SK-N-MC (cell line): ENCODE data around the gene ENO2.

ENCODE experiments used
- DNase-seq: peaks from one replicate; pipeline ENCODE4 v3.0.0-alpha.2; 2011; ENCODE audit warnings: low read depth, low spot score
- H3K27ac ChIP-seq: fragments of 200-600 bp; sonication (generic); 2 replicates; pipeline ENCODE4 v1.5.1; 2016; ENCODE audit warnings: mixed run types
- H3K36me3 ChIP-seq: fragments of 200-600 bp; sonication (generic); 2 replicates; pipeline ENCODE4 v1.6.1; 2017; ENCODE audit warnings: antibody characterized with exemption, low read length, mixed read lengths; ENCODE audit not compliant: insufficient read depth
- H3K4me3 ChIP-seq: fragments of 200-600 bp; sonication (generic); 2 replicates; pipeline ENCODE4 v1.5.1; 2016
- H3K9ac ChIP-seq: fragments of 200-600 bp; sonication (generic); 2 replicates; pipeline ENCODE4 v1.8.0; 2017; ENCODE audit warnings: mixed run types, mixed read lengths; ENCODE audit not compliant: insufficient read length
- H3K9me3 ChIP-seq: fragments of 200-600 bp; sonication (generic); 2 replicates; pipeline ENCODE4 v1.6.1; 2017; ENCODE audit warnings: low read depth, mild to moderate bottlenecking, antibody characterized with exemption, low read length, moderate library complexity, mixed read lengths
- EZH2 ChIP-seq: fragments of 200-600 bp; sonication (generic); IDR thresholded peaks from one replicate; pipeline ENCODE4 v1.6.1; 2017; ENCODE audit warnings: antibody characterized with exemption
- FOXP2 ChIP-seq: optimal IDR thresholded peaks from 2 replicates; pipeline ENCODE3; 2011; ENCODE audit warnings: mild to moderate bottlenecking, moderate library complexity; ENCODE audit not compliant: insufficient read depth; ENCODE audit errors: extremely low read length, control extremely low read depth
- POLR2AphosphoS5 ChIP-seq: IDR thresholded peaks from 2 replicates; pipeline ENCODE4 v1.6.1; 2012; ENCODE audit warnings: mild to moderate bottlenecking, low read depth, low read length, borderline replicate concordance

The ENO2 gene

GRCh38 chr12:6953442-6954315 is 39.3 kb downstream of the ENO2 start:
- no peak for DNase-seq
- peak overlapping the region; percentile 35; the same call in 1 of the 2 replicates for H3K4me3 ChIP-seq
- peak overlapping the region; percentile 42 for H3K9ac ChIP-seq

GRCh38 chr12:6954316-6955107 is 40.1 kb downstream of the ENO2 start:
- Histone ChIP-seq H3K27ac (peak overlapping the region; percentile 75; the same call in 1 of the 2 replicates), H3K9me3 (no peaks in the 10 kb centered on the region), H3K36me3 (no peaks in the 10 kb centered on the region), H3K4me3 (no peak overlapping the region), H3K9ac (no peak overlapping the region)
- no peak for TF ChIP-seq EZH2
- TF ChIP-seq FOXP2, result no peak
- no peak for TF ChIP-seq POLR2AphosphoS5
- no peak for DNase-seq

More at GRCh38 chr12:6953442-6954315, 39.3 kb downstream of the ENO2 start:
- TF ChIP-seq POLR2AphosphoS5 (no peak), FOXP2 (no peak), EZH2 (no peak)
- Histone ChIP-seq H3K27ac (peak overlapping the region; percentile 75), H3K9me3 (no peaks in the 10 kb centered on the region), H3K36me3 (no peaks in the 10 kb centered on the region)

GRCh38 chr12:6955108-6956020 is 41.0 kb downstream of the ENO2 start:
- DNase-seq, result no peak
- Histone ChIP-seq H3K4me3 (no peak overlapping the region), H3K9me3 (no peaks in the 10 kb centered on the region), H3K9ac (no peak overlapping the region), H3K36me3 (no peaks in the 10 kb centered on the region), H3K27ac (no peak overlapping the region)
- TF ChIP-seq FOXP2, result no peak
- TF ChIP-seq EZH2, result no peak
- TF ChIP-seq POLR2AphosphoS5, result no peak

- no peak overlapping the region for H3K27ac ChIP-seq
Measured at GRCh38 chr12:6956021-6956727, 41.8 kb downstream of the ENO2 start.

GRCh38 chr12:6957151-6957701 is 42.8 kb downstream of the ENO2 start:
- TF ChIP-seq EZH2, result no peak
- TF ChIP-seq FOXP2, result no peak
- no peak for TF ChIP-seq POLR2AphosphoS5
- Histone ChIP-seq H3K9me3 (no peaks in the 10 kb centered on the region), H3K36me3 (no peaks in the 10 kb centered on the region), H3K4me3 (no peak overlapping the region), H3K9ac (no peak overlapping the region), H3K27ac (no peak overlapping the region)
- no peak for DNase-seq

More at GRCh38 chr12:6956021-6956727, 41.8 kb downstream of the ENO2 start:
- Histone ChIP-seq H3K9ac (no peak overlapping the region), H3K9me3 (no peaks in the 10 kb centered on the region), H3K36me3 (no peaks in the 10 kb centered on the region), H3K4me3 (no peak overlapping the region)
- no peak for DNase-seq
- TF ChIP-seq FOXP2 (no peak), POLR2AphosphoS5 (no peak), EZH2 (no peak)

GRCh38 chr12:6957741-6958608 is 43.6 kb downstream of the ENO2 start:
- peak overlapping the region; percentile 49 for H3K9ac ChIP-seq
- H3K4me3 ChIP-seq, result no peak overlapping the region
- no peaks in the 10 kb centered on the region for H3K36me3 ChIP-seq

More at GRCh38 chr12:6957741-6958608, 43.6 kb downstream of the ENO2 start:
- Histone ChIP-seq H3K9me3 (no peaks in the 10 kb centered on the region), H3K27ac (no peak overlapping the region)
- no peak for DNase-seq
- no peak for TF ChIP-seq EZH2
- TF ChIP-seq POLR2AphosphoS5, result no peak
- TF ChIP-seq FOXP2, result no peak
